ENCODE results near the gene ZNF24. TPM values are rescaled to one million over a fixed set of nuclear protein-coding genes. Genes with fewer than 3 reads are reported as not detected.

ZNF24 gene
- total and polyA plus RNA-seq, 12 donors = 10.3 to 55.1 (median 47.6) TPM

- H3K27ac ChIP-seq = no peak overlapping the region
- no peak overlapping the region for H3K4me3 ChIP-seq
- H3K4me1 ChIP-seq = peaks cover 0 to 14% (median 0%) of the 10 kb centered on the region in 9 donors
- intact Hi-C loops (cut with DNase I) = loop anchor here in 3 of 10 donors (10.0 kb wide), 2 partner anchors 562 to 572 kb away; no protein-coding TSS in a partner anchor
- WGBS, 2 donors = 78 to 81% methylated on average over 2 of the region's 2 CpGs
- DNase-seq (no peak), ATAC-seq (no peak)
- peaks cover 0 to 14% (median 0%) of the 10 kb centered on the region in 7 donors for H3K27me3 ChIP-seq
- peaks cover 0 to 10% (median 0%) of the 10 kb centered on the region in 11 donors for H3K9me3 ChIP-seq
- TF ChIP-seq, protein P1, sequence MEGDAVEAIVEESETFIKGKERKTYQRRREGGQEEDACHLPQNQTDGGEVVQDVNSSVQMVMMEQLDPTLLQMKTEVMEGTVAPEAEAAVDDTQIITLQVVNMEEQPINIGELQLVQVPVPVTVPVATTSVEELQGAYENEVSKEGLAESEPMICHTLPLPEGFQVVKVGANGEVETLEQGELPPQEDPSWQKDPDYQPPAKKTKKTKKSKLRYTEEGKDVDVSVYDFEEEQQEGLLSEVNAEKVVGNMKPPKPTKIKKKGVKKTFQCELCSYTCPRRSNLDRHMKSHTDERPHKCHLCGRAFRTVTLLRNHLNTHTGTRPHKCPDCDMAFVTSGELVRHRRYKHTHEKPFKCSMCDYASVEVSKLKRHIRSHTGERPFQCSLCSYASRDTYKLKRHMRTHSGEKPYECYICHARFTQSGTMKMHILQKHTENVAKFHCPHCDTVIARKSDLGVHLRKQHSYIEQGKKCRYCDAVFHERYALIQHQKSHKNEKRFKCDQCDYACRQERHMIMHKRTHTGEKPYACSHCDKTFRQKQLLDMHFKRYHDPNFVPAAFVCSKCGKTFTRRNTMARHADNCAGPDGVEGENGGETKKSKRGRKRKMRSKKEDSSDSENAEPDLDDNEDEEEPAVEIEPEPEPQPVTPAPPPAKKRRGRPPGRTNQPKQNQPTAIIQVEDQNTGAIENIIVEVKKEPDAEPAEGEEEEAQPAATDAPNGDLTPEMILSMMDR (IDR thresholded peaks at IDR 0.05) = no peak
- no peaks in the 10 kb centered on the region for H3K36me3 ChIP-seq
Measured at GRCh38 chr18:35383136-35383535, 38.9 kb upstream of the ZNF24 start.

GRCh38 chr18:35379421-35379820 is 35.2 kb upstream of the ZNF24 start:
- 80% methylated on average over 2 of the region's 2 CpGs for WGBS, 2 donors
- DNase-seq (no peak), ATAC-seq (no peak)
- Histone ChIP-seq H3K36me3 (no peaks in the 10 kb centered on the region), H3K9me3 (peaks cover 0 to 10% (median 0%) of the 10 kb centered on the region in 11 donors), H3K4me3 (no peak overlapping the region), H3K4me1 (peaks cover 0 to 19% (median 11%) of the 10 kb centered on the region in 9 donors), H3K27ac (no peak overlapping the region), H3K27me3 (peaks cover 0 to 19% (median 0%) of the 10 kb centered on the region in 7 donors)
- TF ChIP-seq, protein P1 (IDR thresholded peaks at IDR 0.05) = no peak
- intact Hi-C loops (cut with DNase I) = no loop called here

- DNase-seq (no peak), ATAC-seq (no peak)
- H3K4me1 ChIP-seq = peaks cover 0 to 19% (median 11%) of the 10 kb centered on the region in 9 donors
- intact Hi-C loops (cut with DNase I) = no loop called here
- no peaks in the 10 kb centered on the region for H3K36me3 ChIP-seq
- H3K9me3 ChIP-seq = peaks cover 0 to 10% (median 0%) of the 10 kb centered on the region in 11 donors
- no peak overlapping the region for H3K4me3 ChIP-seq
- 49 to 52% methylated on average over 4 of the region's 4 CpGs for WGBS, 2 donors
- peaks cover 0 to 14% (median 0%) of the 10 kb centered on the region in 7 donors for H3K27me3 ChIP-seq
- TF ChIP-seq, protein P1 (IDR thresholded peaks at IDR 0.05) = no peak
- H3K27ac ChIP-seq = no peak overlapping the region
Measured at GRCh38 chr18:35378574-35378896, 34.3 kb upstream of the ZNF24 start.

DNA sequence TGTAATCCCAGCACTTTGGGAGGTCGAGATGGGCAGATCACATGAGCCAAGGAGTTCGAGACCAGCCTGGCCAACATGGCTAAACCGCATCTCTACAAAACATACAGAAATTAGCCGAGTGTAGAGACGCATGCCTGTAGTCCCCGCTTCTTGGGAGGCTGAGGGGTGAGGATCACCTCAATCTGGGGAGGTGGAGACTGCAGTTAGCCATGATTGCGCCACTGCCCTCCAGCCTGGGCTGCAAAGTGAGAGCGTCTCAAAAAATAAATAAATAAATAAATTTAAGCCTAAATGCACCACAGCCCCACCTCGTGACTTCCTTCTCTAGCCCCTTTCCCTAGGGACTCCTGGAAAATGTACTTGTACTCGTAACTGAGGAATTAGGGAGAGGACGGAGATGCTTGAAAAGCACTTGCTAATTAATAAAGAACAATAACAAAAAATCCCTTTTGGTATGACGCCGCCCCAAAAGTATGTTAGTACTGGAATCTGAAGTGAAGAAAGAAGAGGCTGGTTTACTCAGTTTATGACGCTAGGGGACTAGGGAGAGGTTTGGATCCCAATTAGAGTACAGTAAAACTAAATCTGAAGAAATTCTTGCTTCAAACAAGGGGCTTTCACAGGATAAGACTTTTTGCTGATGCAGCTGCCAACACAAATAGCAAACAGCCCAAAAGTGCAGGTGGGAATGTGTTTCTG is 33.8 kb upstream of the ZNF24 start:
- no peaks in the 10 kb centered on the region for H3K36me3 ChIP-seq
- intact Hi-C loops (cut with DNase I) = no loop called here
- WGBS, 2 donors = 77 to 79% methylated on average over 14 of the region's 14 CpGs
- peaks cover 0 to 12% (median 0%) of the 10 kb centered on the region in 7 donors for H3K27me3 ChIP-seq
- TF ChIP-seq, protein P1 (IDR thresholded peaks at IDR 0.05) = no peak
- H3K4me1 ChIP-seq = peaks cover 0 to 19% (median 11%) of the 10 kb centered on the region in 9 donors
- no peak overlapping the region for H3K27ac ChIP-seq
- H3K4me3 ChIP-seq = peak overlapping the region in 2 of 10 donors; percentile 96 to 98
- DNase-seq (no peak), ATAC-seq (no peak)
- H3K9me3 ChIP-seq = peaks cover 0 to 10% (median 0%) of the 10 kb centered on the region in 11 donors

Data from heart right ventricle (tissue), 16 donors.